Stimulated activated CD4-positive, alpha-beta T cell treated with anti-CD3 and anti-CD28 coated beads, Interleukin-1b, Interleukin-23, amount 100 ng/mL, for 1 hour (primary cell): Measurements from ENCODE around the gene CADM2.
"Not testable (repeated sequence)": the region's sequence is repeated elsewhere in the genome, so short reads cannot be mapped to it uniquely, and the experiment has no call there.

Experiments
- DNase-seq, 2 donors: peaks; one replicate each; pipeline ENCODE4 v3.0.0-alpha.2; 2020; ENCODE audit warnings: low read depth in 2 of 2

CADM2 gene

GRCh38 chr3:85077018-85077417, 118.2 kb downstream of the CADM2 start:
- DNase-seq, result no peak

GRCh38 chr3:85081191-85081906, 122.6 kb downstream of the CADM2 start:
- DNase-seq, result no peak

GRCh38 chr3:85090495-85090894, 131.7 kb downstream of the CADM2 start:
- no peak for DNase-seq

- no peak for DNase-seq
These were observed 141.5 kb downstream of the CADM2 start for GRCh38 chr3:85100316-85100715.

GRCh38 chr3:85102781-85103180, 144.0 kb downstream of the CADM2 start:
- no peak for DNase-seq

- no peak for DNase-seq
These were observed 151.6 kb downstream of the CADM2 start for GRCh38 chr3:85110393-85110792.

GRCh38 chr3:85120879-85121278, 162.1 kb downstream of the CADM2 start:
- no peak for DNase-seq

GRCh38 chr3:85132864-85133263, 174.1 kb downstream of the CADM2 start:
- not testable (repeated sequence) for DNase-seq

GRCh38 chr3:85133691-85134420, 175.1 kb downstream of the CADM2 start:
- DNase-seq, result not testable (repeated sequence)

- no peak for DNase-seq
These were observed 183.8 kb downstream of the CADM2 start for GRCh38 chr3:85142626-85143025.

GRCh38 chr3:85148036-85148435, 189.2 kb downstream of the CADM2 start:
- no peak for DNase-seq

- no peak for DNase-seq
These were observed 192.8 kb downstream of the CADM2 start for GRCh38 chr3:85151555-85151954.

- DNase-seq, result not testable (repeated sequence)
These were observed 194.5 kb downstream of the CADM2 start for GRCh38 chr3:85153279-85153678.

- DNase-seq, result no peak
These were observed 200.6 kb downstream of the CADM2 start for GRCh38 chr3:85159376-85159775.

- no peak for DNase-seq
These were observed 202.8 kb downstream of the CADM2 start for GRCh38 chr3:85161544-85161943.

GRCh38 chr3:85162905-85163304, 204.1 kb downstream of the CADM2 start:
- no peak for DNase-seq

GRCh38 chr3:85164436-85164835, 205.6 kb downstream of the CADM2 start:
- no peak for DNase-seq

- DNase-seq, result no peak
These were observed 208.8 kb downstream of the CADM2 start for GRCh38 chr3:85167576-85167975.

GRCh38 chr3:85170646-85171045, 211.9 kb downstream of the CADM2 start:
- no peak for DNase-seq

GRCh38 chr3:85171976-85172375, 213.2 kb downstream of the CADM2 start:
- no peak for DNase-seq

- no peak for DNase-seq
These were observed 218.0 kb downstream of the CADM2 start for GRCh38 chr3:85176799-85177198.

- no peak for DNase-seq
These were observed 224.4 kb downstream of the CADM2 start for GRCh38 chr3:85182975-85183752.

- no peak for DNase-seq
These were observed 226.7 kb downstream of the CADM2 start for GRCh38 chr3:85185495-85185894.
